GM12872 (cell line): Measurements from ENCODE around the gene USP5.

Source experiments
- CTCF ChIP-seq: IDR thresholded peaks from 3 replicates; pipeline ENCODE4 v1.5.1; 2011; ENCODE audit warnings: low read depth, mild to moderate bottlenecking, low read length, moderate library complexity; ENCODE audit not compliant: insufficient read depth

Gene USP5

GRCh38 chr12:6822426-6823135 lies 29.4 kb upstream of the USP5 start:
- no peak for TF ChIP-seq CTCF

- no peak for TF ChIP-seq CTCF
These were observed 28.5 kb upstream of the USP5 start for GRCh38 chr12:6823182-6824084.

DNA sequence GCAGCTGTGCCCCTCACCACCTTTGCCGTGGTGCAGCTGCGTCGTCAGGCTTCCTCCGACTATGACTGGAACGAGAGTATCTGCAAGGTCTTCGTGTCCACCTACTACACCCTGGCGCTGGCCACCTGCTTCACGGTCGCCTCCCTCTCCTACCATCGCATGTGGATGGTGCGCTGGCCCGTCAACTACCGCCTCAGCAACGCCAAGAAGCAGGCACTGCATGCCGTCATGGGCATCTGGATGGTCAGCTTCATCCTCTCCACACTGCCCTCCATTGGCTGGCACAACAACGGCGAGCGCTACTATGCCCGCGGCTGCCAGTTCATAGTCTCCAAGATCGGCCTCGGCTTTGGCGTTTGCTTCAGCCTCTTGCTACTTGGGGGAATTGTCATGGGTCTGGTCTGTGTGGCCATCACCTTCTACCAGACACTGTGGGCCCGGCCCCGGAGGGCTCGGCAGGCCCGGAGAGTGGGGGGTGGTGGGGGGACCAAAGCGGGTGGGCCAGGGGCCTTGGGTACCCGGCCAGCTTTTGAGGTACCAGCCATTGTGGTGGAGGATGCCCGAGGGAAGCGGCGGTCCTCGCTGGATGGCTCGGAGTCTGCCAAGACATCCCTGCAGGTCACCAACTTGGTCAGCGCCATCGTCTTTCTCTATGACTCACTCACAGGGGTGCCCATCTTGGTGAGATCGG lies 27.7 kb upstream of the USP5 start:
- no peak for TF ChIP-seq CTCF

- TF ChIP-seq CTCF: no peak
These were observed 27.0 kb upstream of the USP5 start for GRCh38 chr12:6824901-6825381.

DNA sequence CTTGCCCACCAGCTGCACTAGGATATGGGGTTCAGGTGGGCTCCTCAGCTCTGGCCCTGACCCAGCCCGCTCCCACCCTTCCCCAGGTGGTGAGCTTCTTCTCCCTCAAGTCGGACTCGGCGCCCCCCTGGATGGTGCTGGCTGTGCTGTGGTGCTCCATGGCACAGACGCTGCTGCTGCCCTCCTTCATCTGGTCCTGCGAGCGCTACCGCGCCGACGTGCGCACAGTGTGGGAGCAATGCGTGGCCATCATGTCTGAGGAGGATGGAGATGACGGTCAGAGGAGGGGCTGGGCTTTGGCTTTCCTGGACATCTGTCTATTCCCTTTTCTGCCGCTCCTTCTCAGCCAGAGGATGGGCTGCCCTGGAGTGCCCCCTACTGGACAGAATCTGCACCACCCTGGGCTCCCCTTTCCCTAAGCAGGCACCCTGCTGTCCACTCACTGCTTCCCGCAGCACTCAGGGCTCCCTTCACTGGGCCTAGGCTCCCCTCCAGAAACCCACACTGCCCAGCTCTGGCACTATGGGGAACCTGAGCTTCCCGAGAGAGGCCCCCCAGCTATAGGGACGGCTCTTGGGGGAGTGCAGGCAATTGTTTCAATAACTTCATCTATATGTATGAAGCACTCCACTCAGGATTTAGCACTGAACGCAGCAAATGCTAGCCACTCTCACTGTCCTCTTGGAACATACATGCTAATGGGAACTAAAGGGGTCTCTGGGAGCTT lies 26.4 kb upstream of the USP5 start:
- peak; percentile 94 for TF ChIP-seq CTCF

DNA sequence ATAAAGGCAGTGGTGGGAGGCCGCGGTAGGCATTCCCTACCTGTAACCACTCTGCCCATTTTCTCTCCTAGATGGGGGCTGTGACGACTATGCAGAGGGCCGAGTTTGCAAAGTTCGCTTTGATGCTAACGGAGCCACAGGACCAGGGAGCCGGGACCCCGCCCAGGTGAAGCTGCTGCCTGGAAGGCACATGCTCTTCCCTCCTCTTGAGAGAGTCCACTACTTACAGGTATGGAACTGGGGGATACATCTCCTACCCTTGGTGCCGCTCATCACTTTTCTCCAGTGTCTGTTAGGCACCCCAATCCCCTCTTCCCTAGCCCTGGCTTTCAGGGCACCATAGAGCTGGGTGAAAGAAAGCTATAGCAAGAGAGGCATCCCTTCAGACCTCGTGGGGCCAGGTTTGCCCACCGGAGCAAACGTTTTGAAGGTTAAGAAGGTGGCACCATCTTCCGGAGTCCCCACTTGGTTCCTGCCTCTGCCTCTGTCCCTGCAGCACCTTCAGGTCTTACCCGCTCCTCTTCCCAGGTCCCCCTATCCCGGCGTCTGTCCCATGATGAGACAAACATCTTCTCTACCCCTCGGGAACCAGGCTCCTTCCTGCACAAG lies 25.7 kb upstream of the USP5 start:
- TF ChIP-seq CTCF: no peak
